Panc1 (cell line): Measurements from ENCODE around the gene HMGN3. TPM values are rescaled to one million over a fixed set of nuclear protein-coding genes. Genes with fewer than 3 reads are reported as not detected.

ENCODE experiments used
- ATAC-seq: fragments of 200-7000 bp; cut with Tn5 transposase; 2 replicates; pipeline ENCODE4 v1.9.1; 2020; ENCODE audit warnings: mild to moderate bottlenecking, moderate library complexity
- BruUV-seq: library from RNA; stranded (reverse); fragments of 400-500 nt; replicated peaks from 2 replicates; lab custom pipeline; 2021; lab: Mats Ljungman, UMichigan
- CTCF ChIA-PET: fragments of 300-600 bp; sonication (Branson Sonifier 250); formaldehyde crosslinking; loops from one replicate; lab custom pipeline; 2022; ENCODE audit warnings: antibody characterized with exemption; lab: Charles Lee
- POLR2A ChIA-PET: fragments of 300-600 bp; sonication (Branson Sonifier 250); formaldehyde crosslinking; loops from one replicate; lab custom pipeline; 2022; ENCODE audit warnings: antibody characterized with exemption; lab: Charles Lee
- DNase-seq: peaks from one replicate; pipeline ENCODE4 v3.0.0-alpha.2; 2010; ENCODE audit warnings: low read depth, low spot score
- H3K27ac ChIP-seq: 2 replicates; pipeline ENCODE4 v1.5.1; 2011; ENCODE audit warnings: mild to moderate bottlenecking, low read length, inconsistent platforms
- H3K27me3 ChIP-seq: fragments of 200-500 bp; sonication (Bioruptor generic); 2 replicates; pipeline ENCODE4 v1.6.0; 2014; ENCODE audit warnings: low read length, inconsistent platforms; ENCODE audit not compliant: control insufficient read depth, insufficient read depth
- H3K36me3 ChIP-seq: fragments of 200-500 bp; sonication (Bioruptor generic); 2 replicates; pipeline ENCODE4 v1.5.1; 2014; ENCODE audit warnings: inconsistent platforms, mild to moderate bottlenecking, low read length, moderate library complexity; ENCODE audit not compliant: control insufficient read depth, insufficient read depth
- H3K4me1 ChIP-seq: 2 replicates; pipeline ENCODE4 v1.5.1; 2011; ENCODE audit warnings: inconsistent platforms, mild to moderate bottlenecking, low read length, moderate library complexity; ENCODE audit not compliant: control insufficient read depth, insufficient read depth
- H3K4me3 ChIP-seq, 2 experiments: 2 replicates each; pipeline ENCODE4 v1.5.1; 2011 to 2012; ENCODE audit warnings: low read depth in 2 of 2, low read length in 2 of 2, mild to moderate bottlenecking in 2 of 2, inconsistent platforms in 1 of 2, moderate library complexity in 1 of 2
- H3K9me3 ChIP-seq: fragments of 200-500 bp; sonication (Bioruptor generic); 2 replicates; pipeline ENCODE4 v1.5.1; 2014; ENCODE audit warnings: low read depth, mild to moderate bottlenecking, inconsistent platforms, low read length, moderate library complexity; ENCODE audit not compliant: control insufficient read depth, insufficient read depth
- POLR2AphosphoS5 ChIP-seq: IDR thresholded peaks from 2 replicates; pipeline ENCODE4 v1.6.1; 2012; ENCODE audit warnings: mild to moderate bottlenecking, low read depth, low read length, moderate library complexity
- SIN3A ChIP-seq: IDR thresholded peaks from 2 replicates; pipeline ENCODE4 v1.6.1; 2012; ENCODE audit warnings: low read depth, mild to moderate bottlenecking, low read length, moderate library complexity, borderline replicate concordance; ENCODE audit not compliant: insufficient read depth
- TCF7L2 ChIP-seq: IDR thresholded peaks from 2 replicates; pipeline ENCODE4 v1.6.1; 2011; ENCODE audit warnings: mild to moderate bottlenecking, low read depth, low read length, inconsistent platforms
- in situ Hi-C: cut with HindIII; loops from 2 replicates; pipeline ENCODE4 v1.10.0; 2016; ENCODE audit warnings: low sequenced_read_pairs, low pct_unique_long_range_greater_than_20kb
- intact Hi-C: fragments of 100-400 bp; cut with micrococcal nuclease; formaldehyde crosslinking; loops from one replicate; pipeline ENCODE4 v1.10.0; 2022; ENCODE audit not compliant: unreplicated experiment
- total RNA-seq: library from RNA; stranded (reverse); gene quantifications from one replicate; pipeline ENCODE4 v1.2.1, GENCODE V29; 2021; ENCODE audit not compliant: unreplicated experiment
- TF ChIP-seq, protein P1 (sequence below): fragments of 450-650 bp; IDR thresholded peaks from 2 replicates; pipeline ENCODE4 v1.5.1; 2017; ENCODE audit warnings: mild to moderate bottlenecking
- TF ChIP-seq, protein P2 (sequence below), 2 experiments: IDR thresholded peaks; 2 replicates each; pipeline ENCODE4 v1.6.1; 2011 to 2012; ENCODE audit warnings: low read depth in 2 of 2, control low read depth in 1 of 2, low read length in 1 of 2, mild to moderate bottlenecking in 1 of 2, moderate library complexity in 1 of 2; ENCODE audit not compliant: insufficient read depth in 1 of 2

The HMGN3 gene
- total RNA-seq, 1 experiment from 2014 or later: 52.0 TPM

DNA sequence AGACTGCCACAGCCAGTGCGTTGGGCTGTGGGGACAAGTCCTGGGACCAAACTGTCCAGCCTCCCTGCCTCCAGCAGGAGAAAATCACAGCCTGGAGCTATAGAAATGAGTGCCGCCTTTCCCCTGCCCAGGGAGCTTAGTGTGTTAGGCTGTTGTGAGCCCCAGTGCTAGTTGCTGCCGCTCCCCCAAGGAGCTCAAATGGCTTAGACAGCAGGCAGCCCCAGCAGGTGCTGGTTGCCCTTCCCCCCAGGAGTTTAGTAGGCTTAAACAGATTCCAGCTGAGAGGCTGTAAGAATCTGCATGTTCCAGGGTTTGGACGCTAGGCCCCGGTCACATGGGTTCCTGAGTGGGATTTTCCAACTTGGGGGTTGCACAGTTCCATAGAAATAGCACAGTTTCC lies 27.2 kb upstream of the HMGN3 start:
- BruUV-seq: no TSS peak
- Histone ChIP-seq H3K9me3 (no peaks in the 10 kb centered on the region), H3K4me1 (no peaks in the 10 kb centered on the region), H3K36me3 (no peaks in the 10 kb centered on the region), H3K4me3 (no peak overlapping the region), H3K27ac (no peak overlapping the region), H3K27me3 (no peaks in the 10 kb centered on the region)
- CTCF ChIA-PET: no interaction called here
- POLR2A ChIA-PET: no interaction called here
- no peak for ATAC-seq
- no peak for DNase-seq
- intact Hi-C loops (no loop called here), in situ Hi-C loops (no loop called here)
- TF ChIP-seq, protein P1, sequence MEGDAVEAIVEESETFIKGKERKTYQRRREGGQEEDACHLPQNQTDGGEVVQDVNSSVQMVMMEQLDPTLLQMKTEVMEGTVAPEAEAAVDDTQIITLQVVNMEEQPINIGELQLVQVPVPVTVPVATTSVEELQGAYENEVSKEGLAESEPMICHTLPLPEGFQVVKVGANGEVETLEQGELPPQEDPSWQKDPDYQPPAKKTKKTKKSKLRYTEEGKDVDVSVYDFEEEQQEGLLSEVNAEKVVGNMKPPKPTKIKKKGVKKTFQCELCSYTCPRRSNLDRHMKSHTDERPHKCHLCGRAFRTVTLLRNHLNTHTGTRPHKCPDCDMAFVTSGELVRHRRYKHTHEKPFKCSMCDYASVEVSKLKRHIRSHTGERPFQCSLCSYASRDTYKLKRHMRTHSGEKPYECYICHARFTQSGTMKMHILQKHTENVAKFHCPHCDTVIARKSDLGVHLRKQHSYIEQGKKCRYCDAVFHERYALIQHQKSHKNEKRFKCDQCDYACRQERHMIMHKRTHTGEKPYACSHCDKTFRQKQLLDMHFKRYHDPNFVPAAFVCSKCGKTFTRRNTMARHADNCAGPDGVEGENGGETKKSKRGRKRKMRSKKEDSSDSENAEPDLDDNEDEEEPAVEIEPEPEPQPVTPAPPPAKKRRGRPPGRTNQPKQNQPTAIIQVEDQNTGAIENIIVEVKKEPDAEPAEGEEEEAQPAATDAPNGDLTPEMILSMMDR: no peak
- no peak for TF ChIP-seq POLR2AphosphoS5
- no peak for TF ChIP-seq TCF7L2
- TF ChIP-seq, protein P2, sequence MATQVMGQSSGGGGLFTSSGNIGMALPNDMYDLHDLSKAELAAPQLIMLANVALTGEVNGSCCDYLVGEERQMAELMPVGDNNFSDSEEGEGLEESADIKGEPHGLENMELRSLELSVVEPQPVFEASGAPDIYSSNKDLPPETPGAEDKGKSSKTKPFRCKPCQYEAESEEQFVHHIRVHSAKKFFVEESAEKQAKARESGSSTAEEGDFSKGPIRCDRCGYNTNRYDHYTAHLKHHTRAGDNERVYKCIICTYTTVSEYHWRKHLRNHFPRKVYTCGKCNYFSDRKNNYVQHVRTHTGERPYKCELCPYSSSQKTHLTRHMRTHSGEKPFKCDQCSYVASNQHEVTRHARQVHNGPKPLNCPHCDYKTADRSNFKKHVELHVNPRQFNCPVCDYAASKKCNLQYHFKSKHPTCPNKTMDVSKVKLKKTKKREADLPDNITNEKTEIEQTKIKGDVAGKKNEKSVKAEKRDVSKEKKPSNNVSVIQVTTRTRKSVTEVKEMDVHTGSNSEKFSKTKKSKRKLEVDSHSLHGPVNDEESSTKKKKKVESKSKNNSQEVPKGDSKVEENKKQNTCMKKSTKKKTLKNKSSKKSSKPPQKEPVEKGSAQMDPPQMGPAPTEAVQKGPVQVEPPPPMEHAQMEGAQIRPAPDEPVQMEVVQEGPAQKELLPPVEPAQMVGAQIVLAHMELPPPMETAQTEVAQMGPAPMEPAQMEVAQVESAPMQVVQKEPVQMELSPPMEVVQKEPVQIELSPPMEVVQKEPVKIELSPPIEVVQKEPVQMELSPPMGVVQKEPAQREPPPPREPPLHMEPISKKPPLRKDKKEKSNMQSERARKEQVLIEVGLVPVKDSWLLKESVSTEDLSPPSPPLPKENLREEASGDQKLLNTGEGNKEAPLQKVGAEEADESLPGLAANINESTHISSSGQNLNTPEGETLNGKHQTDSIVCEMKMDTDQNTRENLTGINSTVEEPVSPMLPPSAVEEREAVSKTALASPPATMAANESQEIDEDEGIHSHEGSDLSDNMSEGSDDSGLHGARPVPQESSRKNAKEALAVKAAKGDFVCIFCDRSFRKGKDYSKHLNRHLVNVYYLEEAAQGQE (IDR thresholded peaks at IDR 0.05; ENCODE audit: insufficient read depth in 1 of 2, low read depth in 2 of 2, low read length in 1 of 2): no peak
- TF ChIP-seq SIN3A: no peak

DNA sequence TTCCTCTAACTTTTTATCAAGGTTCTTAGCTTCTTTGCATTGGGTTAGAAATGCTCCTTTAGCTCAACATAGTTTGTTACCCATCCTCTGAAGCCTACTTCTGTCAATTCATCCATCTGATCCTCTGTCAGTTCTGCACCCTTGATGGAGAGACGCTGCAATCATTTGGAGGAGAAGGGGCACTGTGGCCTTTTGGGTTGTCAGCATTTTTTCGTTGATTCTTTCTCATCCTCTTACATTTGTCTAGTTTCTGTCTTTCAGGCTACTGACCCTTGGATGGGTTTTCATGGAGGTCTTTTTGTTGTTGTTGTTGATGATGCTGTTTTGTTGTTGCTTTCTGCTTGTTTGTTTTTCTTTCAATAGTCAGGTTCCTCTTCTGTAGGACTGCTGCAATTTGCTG lies 26.3 kb upstream of the HMGN3 start:
- Histone ChIP-seq H3K4me3 (no peak overlapping the region), H3K9me3 (no peaks in the 10 kb centered on the region), H3K27ac (no peak overlapping the region), H3K4me1 (no peaks in the 10 kb centered on the region), H3K27me3 (no peaks in the 10 kb centered on the region), H3K36me3 (no peaks in the 10 kb centered on the region)
- ATAC-seq: no peak
- CTCF ChIA-PET: no interaction called here
- intact Hi-C loops: no loop called here
- DNase-seq: no peak
- TF ChIP-seq, protein P2 (IDR thresholded peaks at IDR 0.05; ENCODE audit: insufficient read depth in 1 of 2, low read depth in 2 of 2, low read length in 1 of 2): no peak
- TF ChIP-seq POLR2AphosphoS5: no peak
- TF ChIP-seq SIN3A: no peak
- no peak for TF ChIP-seq TCF7L2
- TF ChIP-seq, protein P1: no peak
- in situ Hi-C loops: no loop called here
- BruUV-seq: no TSS peak
- POLR2A ChIA-PET: no interaction called here
